Effector memory CD8-positive, alpha-beta T cell (primary cell): ENCODE measurements around the gene CHD9.
"Not testable (repeated sequence)": the region's sequence is repeated elsewhere in the genome, so short reads cannot be mapped to it uniquely, and the experiment has no call there.

Source experiments
- ATAC-seq: fragments of 150-1000 bp; cut with Tn5 transposase; replicated peaks from 2 replicates; pipeline ENCODE4 v1.10.0; 2021; ENCODE audit warnings: mild to moderate bottlenecking, moderate library complexity
- DNase-seq, 3 experiments: peaks; one replicate each; pipeline ENCODE4 v3.0.0; 2021
- H3K27ac Mint-ChIP-seq, 2 donors: one replicate each; pipeline ENCODE4 v1.8.0; 2022; ENCODE audit warnings: mild to moderate bottlenecking in 2 of 2, mixed read lengths in 2 of 2, moderate library complexity in 2 of 2
- H3K27me3 Mint-ChIP-seq, 2 donors: one replicate each; pipeline ENCODE4 v1.8.0; 2022; ENCODE audit warnings: mixed read lengths in 2 of 2
- H3K36me3 Mint-ChIP-seq: one replicate; pipeline ENCODE4 v1.8.0; 2022; ENCODE audit warnings: mild to moderate bottlenecking, moderate library complexity, mixed read lengths; ENCODE audit not compliant: insufficient read depth
- H3K4me1 Mint-ChIP-seq, 2 donors: one replicate each; pipeline ENCODE4 v1.8.0; 2022; ENCODE audit warnings: low read depth in 2 of 2, mixed read lengths in 2 of 2
- H3K4me3 Mint-ChIP-seq, 2 donors: one replicate each; pipeline ENCODE4 v1.8.0; 2022; ENCODE audit warnings: mild to moderate bottlenecking in 2 of 2, mixed read lengths in 2 of 2, moderate library complexity in 2 of 2
- H3K9me3 Mint-ChIP-seq, 2 donors: one replicate each; pipeline ENCODE4 v1.8.0; 2022; ENCODE audit warnings: mixed read lengths in 2 of 2

CHD9 gene

GRCh38 chr16:53156516-53156915, 101.7 kb downstream of the CHD9 start:
- DNase-seq (no peak), ATAC-seq (no peak)
- peaks cover 3 to 5% of the 10 kb centered on the region in 2 donors for H3K4me1 Mint-ChIP-seq
- no peaks in the 10 kb centered on the region for H3K9me3 Mint-ChIP-seq
- no peak overlapping the region for H3K27ac Mint-ChIP-seq
- peaks cover 14% of the 10 kb centered on the region for H3K36me3 Mint-ChIP-seq
- H3K4me3 Mint-ChIP-seq: no peak overlapping the region
- H3K27me3 Mint-ChIP-seq: no peaks in the 10 kb centered on the region

GRCh38 chr16:53159781-53160436, 105.1 kb downstream of the CHD9 start:
- peaks cover 17% of the 10 kb centered on the region for H3K36me3 Mint-ChIP-seq
- no peaks in the 10 kb centered on the region for H3K27me3 Mint-ChIP-seq
- peak; percentile 24 to 37 (median 30) for DNase-seq
- no peak overlapping the region for H3K27ac Mint-ChIP-seq
- H3K4me3 Mint-ChIP-seq: no peak overlapping the region
- H3K4me1 Mint-ChIP-seq: peaks cover 4 to 5% of the 10 kb centered on the region in 2 donors
- H3K9me3 Mint-ChIP-seq: no peaks in the 10 kb centered on the region
- peak; percentile 89 for ATAC-seq

GRCh38 chr16:53166099-53166498, 111.3 kb downstream of the CHD9 start:
- H3K27ac Mint-ChIP-seq: no peak overlapping the region
- ATAC-seq: no peak
- peaks cover 10% of the 10 kb centered on the region for H3K36me3 Mint-ChIP-seq
- H3K4me3 Mint-ChIP-seq: no peak overlapping the region
- H3K4me1 Mint-ChIP-seq: peaks cover 7 to 10% of the 10 kb centered on the region in 2 donors
- H3K9me3 Mint-ChIP-seq: no peaks in the 10 kb centered on the region
- DNase-seq: no peak
- H3K27me3 Mint-ChIP-seq: no peaks in the 10 kb centered on the region

GRCh38 chr16:53168744-53169143, 114.0 kb downstream of the CHD9 start:
- ATAC-seq (no peak), DNase-seq (no peak)
- peaks cover 16% of the 10 kb centered on the region for H3K36me3 Mint-ChIP-seq
- H3K4me3 Mint-ChIP-seq: no peak overlapping the region
- no peaks in the 10 kb centered on the region for H3K27me3 Mint-ChIP-seq
- H3K4me1 Mint-ChIP-seq: peaks cover 9 to 10% of the 10 kb centered on the region in 2 donors
- H3K27ac Mint-ChIP-seq: no peak overlapping the region
- no peaks in the 10 kb centered on the region for H3K9me3 Mint-ChIP-seq

- Mint-ChIP-seq H3K4me3 (no peak overlapping the region), H3K9me3 (no peaks in the 10 kb centered on the region), H3K4me1 (peaks cover 8 to 24% of the 10 kb centered on the region in 2 donors), H3K27me3 (no peaks in the 10 kb centered on the region), H3K27ac (peak overlapping the region in 1 of 2 donors; percentile 5), H3K36me3 (peaks cover 9% of the 10 kb centered on the region)
- ATAC-seq: no peak
- no peak for DNase-seq
Measured at GRCh38 chr16:53172517-53172916, 117.7 kb downstream of the CHD9 start.

GRCh38 chr16:53175118-53175517, 120.3 kb downstream of the CHD9 start:
- peak overlapping the region in 1 of 2 donors; percentile 23 for H3K27ac Mint-ChIP-seq
- H3K4me3 Mint-ChIP-seq: no peak overlapping the region
- DNase-seq: no peak
- H3K4me1 Mint-ChIP-seq: peaks cover 9 to 26% of the 10 kb centered on the region in 2 donors
- peaks cover 10% of the 10 kb centered on the region for H3K36me3 Mint-ChIP-seq
- H3K9me3 Mint-ChIP-seq: no peaks in the 10 kb centered on the region
- no peaks in the 10 kb centered on the region for H3K27me3 Mint-ChIP-seq
- ATAC-seq: no peak

GRCh38 chr16:53176434-53176833, 121.6 kb downstream of the CHD9 start:
- Mint-ChIP-seq H3K36me3 (peaks cover 10% of the 10 kb centered on the region), H3K27me3 (no peaks in the 10 kb centered on the region), H3K4me1 (peaks cover 10 to 22% of the 10 kb centered on the region in 2 donors), H3K27ac (no peak overlapping the region), H3K4me3 (no peak overlapping the region), H3K9me3 (no peaks in the 10 kb centered on the region)
- DNase-seq (no peak), ATAC-seq (no peak)

- Mint-ChIP-seq H3K27me3 (no peaks in the 10 kb centered on the region), H3K36me3 (peaks cover 5% of the 10 kb centered on the region), H3K4me3 (no peak overlapping the region), H3K27ac (no peak overlapping the region), H3K9me3 (peaks cover 5 to 17% of the 10 kb centered on the region in 2 donors), H3K4me1 (peaks cover 0 to 5% of the 10 kb centered on the region in 2 donors)
- ATAC-seq: no peak
- no peak for DNase-seq
Measured at GRCh38 chr16:53183442-53183841, 128.7 kb downstream of the CHD9 start.

GRCh38 chr16:53185741-53186140, 130.9 kb downstream of the CHD9 start:
- ATAC-seq, H3K27me3 Mint-ChIP-seq, H3K27ac Mint-ChIP-seq, DNase-seq, H3K4me1 Mint-ChIP-seq, H3K4me3 Mint-ChIP-seq, H3K36me3 Mint-ChIP-seq: not testable (repeated sequence)
- H3K9me3 Mint-ChIP-seq: peaks cover 5 to 17% of the 10 kb centered on the region in 2 donors

- no peak for DNase-seq
- Mint-ChIP-seq H3K4me3 (no peak overlapping the region), H3K27ac (no peak overlapping the region), H3K27me3 (no peaks in the 10 kb centered on the region), H3K4me1 (peaks cover 13 to 17% of the 10 kb centered on the region in 2 donors), H3K9me3 (peaks cover 5 to 17% of the 10 kb centered on the region in 2 donors), H3K36me3 (no peaks in the 10 kb centered on the region)
- ATAC-seq: no peak
Measured at GRCh38 chr16:53187775-53188174, 133.0 kb downstream of the CHD9 start.

- H3K9me3 Mint-ChIP-seq: peaks cover 0 to 6% of the 10 kb centered on the region in 2 donors
- no peak overlapping the region for H3K27ac Mint-ChIP-seq
- no peak overlapping the region for H3K4me3 Mint-ChIP-seq
- ATAC-seq: no peak
- H3K36me3 Mint-ChIP-seq: no peaks in the 10 kb centered on the region
- no peak for DNase-seq
- no peaks in the 10 kb centered on the region for H3K27me3 Mint-ChIP-seq
- peaks cover 13 to 17% of the 10 kb centered on the region in 2 donors for H3K4me1 Mint-ChIP-seq
Measured at GRCh38 chr16:53191413-53191812, 136.6 kb downstream of the CHD9 start.

GRCh38 chr16:53198933-53199332, 144.1 kb downstream of the CHD9 start:
- Mint-ChIP-seq H3K36me3 (peaks cover 7% of the 10 kb centered on the region), H3K27me3 (no peaks in the 10 kb centered on the region), H3K9me3 (no peaks in the 10 kb centered on the region), H3K27ac (no peak overlapping the region), H3K4me1 (peaks cover 7 to 9% of the 10 kb centered on the region in 2 donors), H3K4me3 (no peak overlapping the region)
- DNase-seq (no peak), ATAC-seq (no peak)

GRCh38 chr16:53201900-53202299, 147.1 kb downstream of the CHD9 start:
- peaks cover 16 to 19% of the 10 kb centered on the region in 2 donors for H3K4me1 Mint-ChIP-seq
- H3K36me3 Mint-ChIP-seq: peaks cover 9% of the 10 kb centered on the region
- H3K4me3 Mint-ChIP-seq: no peak overlapping the region
- ATAC-seq (no peak), DNase-seq (no peak)
- no peaks in the 10 kb centered on the region for H3K27me3 Mint-ChIP-seq
- H3K9me3 Mint-ChIP-seq: no peaks in the 10 kb centered on the region
- peak overlapping the region in 1 of 2 donors; percentile 38 for H3K27ac Mint-ChIP-seq

GRCh38 chr16:53202398-53202797, 147.6 kb downstream of the CHD9 start:
- no peaks in the 10 kb centered on the region for H3K27me3 Mint-ChIP-seq
- peak overlapping the region in 1 of 2 donors; percentile 38 for H3K27ac Mint-ChIP-seq
- peaks cover 15 to 22% of the 10 kb centered on the region in 2 donors for H3K4me1 Mint-ChIP-seq
- DNase-seq (no peak), ATAC-seq (no peak)
- H3K9me3 Mint-ChIP-seq: no peaks in the 10 kb centered on the region
- peaks cover 9% of the 10 kb centered on the region for H3K36me3 Mint-ChIP-seq
- H3K4me3 Mint-ChIP-seq: no peak overlapping the region
